HCT116 (cell line): ENCODE data around the gene CYP4A22. TPM values are rescaled to one million over a fixed set of nuclear protein-coding genes. Genes with fewer than 3 reads are reported as not detected.
"Not testable (repeated sequence)": the region's sequence is repeated elsewhere in the genome, so short reads cannot be mapped to it uniquely, and the experiment has no call there.

Experiments
- ATAC-seq: fragments of 200-7000 bp; cut with Tn5 transposase; 2 replicates; pipeline ENCODE4 v1.9.1; 2020; ENCODE audit warnings: mild to moderate bottlenecking, moderate library complexity
- BruUV-seq: library from RNA; stranded (reverse); fragments of 400-500 nt; replicated peaks from 2 replicates; lab custom pipeline; 2021; lab: Mats Ljungman, UMichigan
- CTCF ChIA-PET: fragments of 300-600 bp; sonication (Branson Sonifier 250); formaldehyde crosslinking; loops from one replicate; lab custom pipeline; 2021; ENCODE audit warnings: antibody characterized with exemption; lab: Charles Lee
- POLR2A ChIA-PET: fragments of 300-600, 350-600 bp; sonication (Branson Sonifier 250); formaldehyde crosslinking; loops from one replicate; lab custom pipeline; 2021; ENCODE audit warnings: antibody characterized with exemption; lab: Charles Lee
- RAD21 ChIA-PET, 2 experiments: fragments of 300-600 bp; sonication (Branson Sonifier 250); formaldehyde crosslinking; loops; one replicate each; lab custom pipeline; 2023; ENCODE audit warnings: low total read pairs in 2 of 2; ENCODE audit not compliant: uncharacterized antibody in 2 of 2, unreplicated experiment in 2 of 2, low non-redundant PET in 1 of 2; lab: Charles Lee
- DNase-seq: peaks from one replicate; pipeline ENCODE4 v3.0.0-alpha.2; 2010; ENCODE audit warnings: low read depth, low spot score
- H2AFZ ChIP-seq: fragments of 200-600 bp; shearing (Covaris generic), sonication (generic); 2 replicates; pipeline ENCODE4 v1.6.1; 2017; ENCODE audit warnings: low read depth, mixed run types, mixed read lengths, antibody characterized with exemption, low read length; ENCODE audit not compliant: poor library complexity, severe bottlenecking
- H3K27ac ChIP-seq: 2 replicates; pipeline ENCODE4 v1.5.1; 2012; ENCODE audit warnings: low read depth, low read length
- H3K27me3 ChIP-seq: fragments of 200-600 bp; sonication (generic); 2 replicates; pipeline ENCODE4 v1.6.1; 2016; ENCODE audit warnings: mixed run types, low read length, mixed read lengths; ENCODE audit not compliant: insufficient read depth
- H3K36me3 ChIP-seq, 2 experiments: fragments of 200-500 bp in 1 of 2; fragments of 200-600 bp in 1 of 2; sonication (Bioruptor generic) in 1 of 2; sonication (generic) in 1 of 2; 2 replicates each; pipeline versions ENCODE4 v1.5.1 to v1.6.1; 2014 to 2016; ENCODE audit warnings: low read length in 2 of 2, inconsistent platforms in 1 of 2, mixed read lengths in 1 of 2, mixed run types in 1 of 2; ENCODE audit not compliant: insufficient read depth in 2 of 2, control insufficient read depth in 1 of 2
- H3K4me1 ChIP-seq, 2 experiments: fragments of 200-600 bp in 1 of 2; sonication (generic) in 1 of 2; 2 replicates each; pipeline versions ENCODE4 v1.5.1 to v1.6.1; 2012 to 2017; ENCODE audit warnings: low read length in 2 of 2, inconsistent platforms in 1 of 2, mild to moderate bottlenecking in 1 of 2, mixed read lengths in 1 of 2, mixed run types in 1 of 2, moderate library complexity in 1 of 2; ENCODE audit not compliant: insufficient read depth in 2 of 2, control insufficient read depth in 1 of 2
- H3K4me2 ChIP-seq: fragments of 200-600 bp; sonication (generic); 2 replicates; pipeline ENCODE4 v1.6.1; 2017; ENCODE audit warnings: mixed run types, low read length, mixed read lengths
- H3K4me3 ChIP-seq, 2 experiments: fragments of 200-600 bp in 1 of 2; sonication (generic) in 1 of 2; replicated peaks in 1 of 2; 2 replicates each; pipeline ENCODE4 v1.5.1; 2011 to 2016; ENCODE audit warnings: low read length in 2 of 2, control low read depth in 1 of 2, low read depth in 1 of 2, mild to moderate bottlenecking in 1 of 2, mixed read lengths in 1 of 2, mixed run types in 1 of 2
- H3K79me2 ChIP-seq: fragments of 200-600 bp; sonication (generic); 2 replicates; pipeline ENCODE4 v1.6.1; 2017; ENCODE audit warnings: mild to moderate bottlenecking, mixed run types, low read length, moderate library complexity, mixed read lengths; ENCODE audit not compliant: insufficient read depth
- H3K9ac ChIP-seq: fragments of 200-600 bp; sonication (generic); 2 replicates; pipeline ENCODE4 v1.6.1; 2016; ENCODE audit warnings: low read length, mixed read lengths
- H3K9me2 ChIP-seq: fragments of 200-600 bp; sonication (generic), shearing (Covaris generic); 2 replicates; pipeline ENCODE4 v1.6.1; 2017; ENCODE audit warnings: mixed run types, mild to moderate bottlenecking, moderate library complexity; ENCODE audit not compliant: insufficient read depth
- H3K9me3 ChIP-seq, 2 experiments: fragments of 200-500 bp in 1 of 2; fragments of 200-600 bp in 1 of 2; sonication (Bioruptor generic) in 1 of 2; sonication (generic) in 1 of 2; 2 replicates each; pipeline ENCODE4 v1.6.1; 2014 to 2017; ENCODE audit warnings: low read length in 2 of 2, mixed read lengths in 2 of 2, inconsistent platforms in 1 of 2, low read depth in 1 of 2, mild to moderate bottlenecking in 1 of 2, mixed run types in 1 of 2, moderate library complexity in 1 of 2; ENCODE audit not compliant: control insufficient read depth in 1 of 2, insufficient read depth in 1 of 2
- H4K20me1 ChIP-seq: fragments of 200-600 bp; sonication (generic), shearing (Covaris generic); 2 replicates; pipeline ENCODE4 v1.6.1; 2017; ENCODE audit warnings: mixed run types, mild to moderate bottlenecking, moderate library complexity; ENCODE audit not compliant: insufficient read depth
- FOSL1 ChIP-seq: IDR thresholded peaks from 2 replicates; pipeline ENCODE4 v1.6.1; 2012; ENCODE audit warnings: low read depth
- POLR2A ChIP-seq: IDR thresholded peaks from 2 replicates; pipeline ENCODE4 v1.7.0; 2011; ENCODE audit warnings: borderline replicate concordance; ENCODE audit not compliant: insufficient read depth, insufficient read length; ENCODE audit errors: extremely low read depth
- RAD21 ChIP-seq: IDR thresholded peaks from 2 replicates; pipeline ENCODE4 v1.6.1; 2012; ENCODE audit warnings: low read depth, mild to moderate bottlenecking
- SP1 ChIP-seq: IDR thresholded peaks from 2 replicates; pipeline ENCODE4 v1.6.1; 2012; ENCODE audit warnings: low read depth
- ZBTB33 ChIP-seq: IDR thresholded peaks from 2 replicates; pipeline ENCODE4 v1.6.1; 2011; ENCODE audit warnings: mild to moderate bottlenecking, low read length, moderate library complexity; ENCODE audit not compliant: insufficient replicate concordance; ENCODE audit errors: extremely low read depth
- intact Hi-C: fragments of 100-400 bp; cut with micrococcal nuclease; formaldehyde crosslinking; loops from 2 replicates; pipeline ENCODE4 v1.10.0; 2022
- total RNA-seq: library from RNA; stranded (reverse); gene quantifications from one replicate; pipeline ENCODE4 v1.2.1, GENCODE V29; 2021; ENCODE audit not compliant: unreplicated experiment

CYP4A22 gene
- total RNA-seq, 1 experiment from 2014 or later = not detected

GRCh38 chr1:47106792-47107191 lies 30.4 kb upstream of the CYP4A22 start:
- ChIA-PET CTCF (no interaction called here), RAD21 (no interaction called here), POLR2A (no interaction called here)

GRCh38 chr1:47107851-47108574 lies 29.2 kb upstream of the CYP4A22 start:
- CTCF ChIA-PET = interaction anchor here (0.6 kb wide), 1 partner anchor 71 kb away, joined by 3 read pairs; no protein-coding TSS in a partner anchor
- RAD21 ChIA-PET, POLR2A ChIA-PET, H3K9me2 ChIP-seq, H3K27ac ChIP-seq, H3K79me2 ChIP-seq, H3K36me3 ChIP-seq, intact Hi-C loops, H4K20me1 ChIP-seq, H3K9me3 ChIP-seq, H3K27me3 ChIP-seq, DNase-seq: not testable (repeated sequence)
- Histone ChIP-seq H2AFZ (peak overlapping the region; percentile 45), H3K4me3 (0 out of 4 replicates have a peak overlapping the region, but pooled peaks of 1 of the 2 experiments have one; percentile 13), H3K9ac (peak overlapping the region; percentile 30; the same call in 1 of the 2 replicates), H3K4me1 (peaks cover 0 to 15% of the 10 kb centered on the region in 2 experiments; a peak in 2 of 4 replicates), H3K4me2 (peak overlapping the region; percentile 58)
- ATAC-seq = peak; percentile 80
- BruUV-seq = TSS peak; percentile 90

More at GRCh38 chr1:47106792-47107191, 30.4 kb upstream of the CYP4A22 start:
- H3K79me2 ChIP-seq = no peaks in the 10 kb centered on the region
- DNase-seq (no peak), ATAC-seq (no peak)
- no peaks in the 10 kb centered on the region for H3K9me2 ChIP-seq
- H3K36me3 ChIP-seq = no peaks in the 10 kb centered on the region
- H2AFZ ChIP-seq = no peak overlapping the region
- intact Hi-C loops = no loop called here
- H3K4me2 ChIP-seq = no peak overlapping the region
- TF ChIP-seq ZBTB33 = no peak
- TF ChIP-seq POLR2A = no peak
- TF ChIP-seq RAD21 = no peak
- no peak for TF ChIP-seq SP1
- TF ChIP-seq FOSL1 = no peak
- H4K20me1 ChIP-seq = no peaks in the 10 kb centered on the region
- H3K9me3 ChIP-seq = no peaks in the 10 kb centered on the region
- peaks cover 0 to 15% of the 10 kb centered on the region in 2 experiments; a peak in 2 of 4 replicates for H3K4me1 ChIP-seq
- H3K4me3 ChIP-seq = no peak overlapping the region
- no peak overlapping the region for H3K27ac ChIP-seq
- no TSS peak for BruUV-seq
- H3K9ac ChIP-seq = no peak overlapping the region
- H3K27me3 ChIP-seq = no peaks in the 10 kb centered on the region

GRCh38 chr1:47109482-47109881 lies 27.8 kb upstream of the CYP4A22 start:
- H3K4me1 ChIP-seq = peaks cover 0 to 15% of the 10 kb centered on the region in 2 experiments; a peak in 2 of 4 replicates
- H3K79me2 ChIP-seq, H3K9me3 ChIP-seq, DNase-seq, H3K9ac ChIP-seq, H2AFZ ChIP-seq, H3K9me2 ChIP-seq, BruUV-seq, H3K36me3 ChIP-seq, POLR2A ChIA-PET, H3K4me3 ChIP-seq, ATAC-seq, H3K27ac ChIP-seq, RAD21 ChIA-PET, H4K20me1 ChIP-seq, CTCF ChIA-PET, H3K27me3 ChIP-seq, H3K4me2 ChIP-seq, intact Hi-C loops: not testable (repeated sequence)
